Forelimb muscle (tissue), 1 donor: Measurements from ENCODE around the gene EML1. TPM values are rescaled to one million over a fixed set of nuclear protein-coding genes. Genes with fewer than 3 reads are reported as not detected.
"Not testable (repeated sequence)": the region's sequence is repeated elsewhere in the genome, so short reads cannot be mapped to it uniquely, and the experiment has no call there.

Source experiments
- DNase-seq: peaks from one replicate; pipeline ENCODE4 v3.0.0-alpha.2; 2013; ENCODE audit warnings: low read depth
- polyA plus RNA-seq: library from polyadenylated mRNA; unstranded; fragments of 120-200 nt; gene quantifications from one replicate; pipeline ENCODE4 v1.2.1, GENCODE V29; 2013; ENCODE audit not compliant: insufficient read length

EML1 gene
- polyA plus RNA-seq, 1 donor = 39.5 TPM

DNA sequence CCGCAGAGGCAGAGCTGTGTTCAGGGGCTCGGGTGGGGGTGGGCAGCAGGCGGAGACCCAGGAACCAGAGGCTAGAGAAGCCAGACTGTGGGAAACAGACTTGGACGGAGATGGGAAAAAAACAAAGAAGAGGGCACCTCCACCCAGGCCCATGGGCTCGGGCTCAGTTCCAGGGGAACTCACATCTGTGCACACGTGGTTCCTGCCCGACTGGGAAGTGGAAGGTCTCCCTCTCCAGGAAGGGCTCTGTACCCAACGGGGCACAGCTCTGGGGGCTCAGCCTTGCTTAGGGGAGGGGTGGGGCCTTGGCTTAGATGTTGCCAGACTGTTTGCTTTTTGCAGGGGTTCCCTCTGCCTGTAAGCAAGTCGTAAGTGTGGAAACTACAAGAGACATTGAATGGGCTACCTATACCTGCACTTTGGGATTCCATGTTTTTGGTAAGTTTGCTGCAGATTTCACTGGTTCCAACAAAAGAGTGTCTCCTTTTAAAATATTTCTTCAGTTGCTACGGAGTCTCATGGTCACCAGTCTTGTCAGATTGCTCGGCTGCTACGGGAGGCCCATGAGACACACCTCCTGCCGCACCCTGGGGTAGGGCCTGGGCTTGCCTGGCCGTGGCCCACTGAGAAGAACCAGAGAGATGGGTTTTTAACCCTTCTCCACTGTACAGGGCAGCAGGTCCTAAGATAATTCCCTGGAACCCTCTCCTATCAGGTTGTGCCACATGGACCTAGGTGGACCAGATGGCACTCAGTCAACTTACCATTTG, 144.4 kb downstream of the EML1 start:
- DNase-seq = no peak

DNA sequence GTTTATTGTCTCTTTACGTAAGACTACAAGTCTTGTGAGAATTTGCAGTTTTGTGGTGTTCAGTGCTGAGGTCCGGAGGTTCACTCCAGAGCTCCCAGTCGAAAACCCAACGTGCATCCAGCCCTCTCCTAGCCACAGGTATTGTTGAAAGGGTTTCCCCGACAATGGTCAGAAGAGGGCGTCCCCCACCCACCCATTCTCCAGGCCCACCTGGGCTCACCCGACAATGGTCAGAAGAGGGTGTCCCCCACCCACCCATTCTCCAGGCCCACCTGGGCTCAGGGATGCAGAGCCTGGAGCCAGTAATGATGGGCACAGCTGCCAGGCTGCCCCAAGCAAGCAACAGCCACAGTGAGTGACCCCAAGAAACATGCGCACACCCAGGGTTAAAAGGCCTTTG, 145.2 kb downstream of the EML1 start:
- no peak for DNase-seq

DNA sequence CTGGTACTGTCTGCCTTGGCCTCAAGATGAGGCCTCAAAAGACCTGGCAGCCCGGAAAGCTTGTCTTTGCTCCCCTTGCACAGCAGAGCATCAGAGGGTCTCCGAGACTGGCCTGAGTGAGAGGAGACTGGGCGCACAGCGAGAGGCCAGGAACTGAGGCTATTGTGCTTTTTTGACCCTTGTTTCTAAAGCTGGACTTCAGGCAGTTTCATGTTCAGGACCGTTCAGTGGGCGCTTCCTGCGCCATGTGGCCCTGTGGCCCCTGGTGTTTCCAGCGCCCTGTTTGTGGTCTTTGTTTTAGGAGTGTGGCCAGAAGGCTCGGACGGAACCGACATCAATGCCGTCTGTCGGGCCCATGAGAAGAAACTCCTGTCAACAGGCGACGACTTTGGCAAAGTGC, 145.7 kb downstream of the EML1 start:
- no peak for DNase-seq

DNA sequence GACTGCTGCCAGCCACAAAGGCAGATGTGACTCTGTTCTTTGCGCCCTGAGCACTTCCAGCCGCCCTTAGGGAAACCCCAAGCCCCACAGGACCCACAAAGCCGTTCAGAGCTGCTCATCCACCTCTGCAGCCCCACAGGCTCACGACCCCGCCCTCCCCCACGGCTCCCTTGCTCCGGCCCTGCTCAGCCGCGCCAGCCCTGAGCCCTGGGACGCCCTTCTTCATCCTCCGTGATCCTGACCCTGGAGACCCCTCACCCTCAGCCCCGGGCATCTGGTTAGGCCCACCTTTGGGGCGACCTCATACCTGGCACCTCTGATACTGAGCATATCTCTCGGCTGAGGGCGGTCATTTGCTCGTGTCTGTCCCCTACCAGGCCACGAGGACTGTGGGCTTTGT, 146.2 kb downstream of the EML1 start:
- DNase-seq = no peak

DNA sequence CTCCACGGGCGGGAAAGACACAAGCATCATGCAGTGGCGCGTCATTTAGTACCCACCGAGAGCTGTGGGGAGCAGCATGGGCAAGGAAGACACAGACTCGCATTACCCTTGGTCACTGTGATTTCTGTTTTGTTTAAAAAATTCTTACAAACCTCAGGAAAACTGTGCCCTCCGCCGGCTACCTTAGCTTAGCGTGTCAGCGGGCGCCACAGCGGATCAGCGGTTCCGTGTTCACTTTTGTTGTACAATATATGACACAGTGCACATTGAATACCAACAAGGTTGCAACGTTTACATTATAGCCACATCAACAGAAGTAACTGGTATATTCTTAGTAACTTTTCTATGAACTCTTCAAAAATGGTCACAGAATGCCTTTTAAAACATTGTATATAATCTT, 146.9 kb downstream of the EML1 start:
- no peak for DNase-seq

DNA sequence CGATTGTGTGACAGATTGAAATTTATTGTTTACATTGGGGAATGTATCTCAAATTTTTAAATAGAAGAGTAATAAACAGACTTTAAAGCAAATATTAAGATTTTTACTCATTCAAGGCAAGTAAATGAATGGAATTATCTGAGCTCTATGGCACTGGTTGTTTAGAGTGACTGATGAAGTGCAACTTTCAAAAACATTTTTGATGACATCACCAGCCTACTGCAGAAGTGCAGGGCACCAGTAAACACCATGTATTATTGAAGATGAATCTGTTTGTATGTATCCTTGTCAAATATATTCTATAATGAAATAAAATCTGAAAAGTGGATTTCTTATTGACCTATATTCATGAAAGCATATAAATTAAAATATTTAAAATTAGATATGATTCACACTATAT, 148.0 kb downstream of the EML1 start:
- DNase-seq = no peak

DNA sequence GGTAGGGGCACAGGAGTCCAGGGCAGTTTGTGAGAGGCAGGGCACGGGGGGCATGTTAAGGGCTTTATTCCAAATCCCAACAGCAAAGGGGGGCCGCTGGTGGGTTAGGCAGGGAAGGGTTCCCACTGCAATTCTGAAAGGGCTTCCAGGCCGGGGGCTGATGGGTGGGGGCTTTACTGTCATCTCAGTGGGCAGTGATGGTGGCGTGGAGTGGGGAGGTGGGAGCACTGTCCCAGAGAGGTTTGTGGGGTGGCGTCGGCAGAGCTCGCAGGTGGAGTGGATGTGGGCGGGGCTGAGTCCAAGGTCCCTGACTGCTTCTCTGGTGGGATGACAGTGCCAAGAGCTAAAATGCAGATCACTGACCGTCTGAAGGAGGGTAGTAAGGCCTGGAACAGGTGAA, 150.4 kb downstream of the EML1 start:
- no peak for DNase-seq

DNA sequence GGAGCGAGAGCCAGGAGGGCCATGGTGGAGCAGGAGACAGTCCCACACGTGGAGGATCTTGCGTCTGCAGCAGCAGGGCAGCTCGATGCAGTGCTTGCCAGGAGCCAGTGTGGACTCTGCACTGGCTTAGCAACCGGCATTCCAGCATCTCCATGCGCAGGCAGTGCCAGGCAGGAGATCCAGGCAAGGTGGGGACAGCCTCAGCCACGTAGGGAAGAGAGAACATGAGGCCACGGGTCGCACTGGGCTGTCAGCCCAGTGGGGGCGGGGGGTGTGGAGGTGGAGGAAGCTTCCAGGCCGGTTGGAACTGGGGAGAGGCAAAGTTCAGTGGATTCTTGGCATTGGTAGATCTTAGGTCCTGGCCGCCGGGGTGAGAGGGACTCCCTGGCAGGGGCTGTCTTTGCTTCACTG, 151.0 kb downstream of the EML1 start:
- no peak for DNase-seq

DNA sequence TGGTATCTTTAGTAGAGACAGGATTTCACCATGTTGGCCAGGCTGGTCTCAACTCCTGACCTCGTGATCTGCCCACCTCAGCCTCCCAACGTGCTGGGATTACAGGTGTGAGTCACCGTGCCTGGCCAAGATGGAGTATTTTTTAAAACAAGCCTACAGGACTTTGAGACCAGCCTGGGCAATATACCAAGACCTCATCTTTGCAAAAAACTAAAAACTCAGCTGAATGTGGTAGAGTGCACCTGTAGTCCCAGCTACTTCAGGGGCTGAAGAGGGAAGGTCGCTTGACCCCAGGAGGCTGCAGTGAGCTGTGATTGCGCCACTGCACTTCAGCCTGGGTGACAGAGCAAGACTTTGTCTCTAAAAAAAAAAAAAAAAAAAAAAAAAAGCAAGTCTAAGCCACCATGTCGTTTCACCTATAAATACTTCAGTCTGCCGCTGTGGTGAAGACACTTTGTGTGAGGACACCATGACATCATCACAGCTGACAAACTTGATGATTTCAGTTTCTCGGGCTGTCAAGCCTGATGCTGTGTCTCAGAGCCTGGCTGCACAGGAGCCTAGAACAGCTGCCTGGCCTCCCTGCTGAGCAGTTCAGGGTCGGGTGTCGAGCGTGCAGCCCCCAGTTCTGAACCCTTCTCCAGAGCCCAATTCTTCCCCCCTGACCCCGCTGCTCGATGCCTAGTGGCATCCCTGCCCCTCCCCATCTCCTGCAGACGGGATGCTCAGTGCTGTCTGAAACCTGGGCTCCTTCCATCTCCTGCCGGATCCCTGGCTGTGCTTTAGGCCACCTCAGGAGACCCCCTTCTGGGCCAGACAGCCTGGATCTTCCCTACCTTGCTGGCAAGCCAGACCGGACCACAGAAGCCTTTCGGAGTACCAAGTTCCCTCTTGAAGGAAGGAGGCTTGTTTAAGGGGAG, 152.8 kb downstream of the EML1 start:
- DNase-seq = no peak

DNA sequence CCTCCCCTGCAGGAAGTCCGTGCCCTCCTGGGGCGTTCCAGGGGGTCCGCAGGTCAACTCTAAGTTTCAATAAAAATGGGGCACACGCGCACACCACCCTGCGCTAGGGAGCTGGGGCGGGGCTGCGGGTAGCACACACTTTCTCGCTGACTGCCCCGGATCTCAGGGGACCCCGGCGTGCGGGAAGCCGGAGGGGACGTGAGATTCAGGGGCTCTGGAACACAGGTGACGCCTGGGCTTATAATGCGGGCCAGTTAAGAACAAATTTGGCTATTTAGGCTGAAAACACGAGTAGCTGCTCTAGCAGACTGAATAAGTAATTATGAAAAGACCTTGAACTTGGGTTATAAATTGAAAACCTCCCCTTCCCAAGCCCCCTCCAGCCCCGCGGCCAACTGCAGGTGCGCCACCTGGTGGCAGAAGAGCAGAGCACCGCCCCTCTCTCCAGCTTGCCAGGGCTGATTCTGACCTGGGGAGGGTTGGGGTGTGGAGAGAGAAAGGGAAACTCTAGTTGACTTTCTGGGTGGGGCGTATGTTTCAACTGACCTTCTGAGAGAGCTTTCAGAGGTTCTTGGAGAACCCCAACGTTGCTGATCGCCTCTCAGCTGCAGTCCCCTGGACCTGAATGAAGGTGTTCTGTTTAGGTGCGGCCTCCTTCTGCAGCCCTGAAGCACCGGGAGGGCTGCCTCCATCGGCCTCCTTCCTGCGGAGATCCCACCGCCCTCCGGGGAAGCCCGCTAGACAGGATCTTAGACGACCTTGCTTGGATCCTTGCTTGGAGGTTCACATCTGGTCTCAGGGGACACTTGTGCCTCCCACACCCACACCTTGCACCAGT, 153.7 kb downstream of the EML1 start:
- DNase-seq = no peak

DNA sequence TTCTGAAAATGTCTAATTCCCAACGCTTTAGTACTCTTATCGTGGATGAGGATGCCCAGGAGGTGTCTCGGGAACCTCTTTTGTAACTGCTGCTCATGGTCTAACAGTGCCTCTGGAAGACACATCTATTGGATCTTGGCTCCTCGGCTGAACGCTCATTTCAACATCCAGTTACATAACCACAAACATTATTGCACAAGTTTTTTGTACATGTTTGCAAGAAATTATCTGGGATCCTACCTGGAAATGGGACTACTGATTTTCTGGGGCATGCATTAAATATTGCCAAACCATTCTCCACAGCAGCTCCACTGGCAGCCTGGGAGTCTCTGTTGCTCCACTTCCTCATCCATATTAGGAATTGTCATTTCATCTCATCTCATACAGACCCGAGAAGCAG, 154.5 kb downstream of the EML1 start:
- no peak for DNase-seq

DNA sequence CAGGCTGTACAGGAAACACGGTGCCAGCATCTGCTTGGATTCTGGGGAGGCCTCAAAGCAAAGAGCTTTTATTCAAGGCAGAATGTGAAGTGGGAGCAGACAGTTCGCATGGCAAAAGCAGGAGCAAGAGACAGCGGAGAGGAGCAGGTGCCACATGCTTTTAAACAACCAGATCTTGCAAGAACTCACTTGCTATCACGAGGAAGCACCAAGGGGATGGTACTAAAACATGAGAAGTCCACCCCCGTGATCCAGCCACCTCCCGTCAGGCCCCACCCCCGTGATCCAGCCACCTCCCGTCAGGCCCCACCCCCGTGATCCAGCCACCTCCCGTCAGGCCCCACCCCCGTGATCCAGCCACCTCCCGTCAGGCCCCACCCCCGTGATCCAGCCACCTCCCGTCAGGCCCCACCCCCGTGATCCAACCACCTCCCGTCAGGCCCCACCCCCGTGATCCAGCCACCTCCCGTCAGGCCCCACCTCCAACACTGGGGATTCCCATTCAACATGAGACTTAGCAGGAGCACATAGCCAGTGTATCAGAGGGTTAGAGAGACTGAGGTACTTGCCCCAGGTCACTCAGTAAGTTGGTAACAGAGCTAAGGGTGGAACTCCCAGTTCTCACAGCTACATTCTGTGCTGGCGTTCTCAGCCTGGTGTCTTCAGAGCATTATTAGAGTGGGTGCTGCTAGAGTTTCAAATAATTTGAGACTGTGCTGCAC, 156.0 kb downstream of the EML1 start:
- not testable (repeated sequence) for DNase-seq

DNA sequence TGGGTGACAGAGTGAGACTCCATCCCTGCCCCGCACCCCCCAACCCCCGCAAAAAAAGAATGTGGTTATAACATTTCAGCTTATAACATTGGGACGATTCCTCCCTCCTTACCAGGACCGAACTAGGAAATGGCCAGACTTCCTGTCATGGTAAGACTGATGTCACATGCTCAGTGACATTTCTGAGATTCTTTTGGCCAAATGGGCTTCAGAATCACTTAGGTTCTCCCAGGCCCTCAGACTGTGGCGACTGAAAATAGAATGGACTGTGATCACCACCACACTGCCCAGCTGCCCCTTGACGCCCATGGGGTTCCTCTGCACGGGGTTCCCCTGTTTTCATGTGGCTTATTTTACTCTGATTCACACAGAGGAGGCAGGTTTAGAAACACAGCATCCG, 157.0 kb downstream of the EML1 start:
- DNase-seq = no peak

DNA sequence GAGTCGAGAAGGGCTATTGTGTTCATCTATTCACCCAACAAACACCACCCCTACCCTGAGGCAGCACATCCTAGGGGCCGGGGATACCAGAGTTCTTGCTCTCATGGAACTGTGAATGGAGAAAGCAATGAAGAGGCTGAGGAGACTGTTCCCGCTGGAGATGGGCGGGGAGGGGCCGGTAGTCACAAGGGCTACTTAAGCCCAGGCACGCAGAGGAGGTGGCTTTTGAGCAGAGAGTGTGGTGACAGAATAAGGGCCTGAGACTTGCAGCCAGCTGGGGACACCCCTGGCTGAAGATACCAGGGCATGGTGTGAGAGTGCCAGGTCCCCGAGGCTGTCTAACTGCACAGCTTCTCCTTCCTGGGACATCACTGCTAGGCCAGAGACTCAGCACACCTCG, 157.9 kb downstream of the EML1 start:
- no peak for DNase-seq

DNA sequence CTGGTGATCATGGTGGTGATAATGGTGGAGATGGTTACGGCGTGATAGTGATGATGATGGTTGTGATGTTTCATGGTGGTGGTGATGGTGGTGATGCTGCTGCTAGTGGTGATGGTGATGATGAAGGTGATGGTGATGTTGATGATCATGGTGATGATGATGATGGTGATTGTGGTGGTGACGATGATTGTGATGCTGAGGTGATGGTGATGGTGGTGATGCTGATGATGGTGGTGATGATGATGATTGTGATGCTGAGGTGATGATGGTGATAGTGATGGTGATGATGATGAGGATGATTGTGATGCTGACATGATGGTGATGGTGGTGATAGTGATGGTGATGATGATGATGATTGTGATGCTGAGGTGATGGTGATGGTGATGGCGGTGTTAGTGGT, 158.8 kb downstream of the EML1 start:
- no peak for DNase-seq

DNA sequence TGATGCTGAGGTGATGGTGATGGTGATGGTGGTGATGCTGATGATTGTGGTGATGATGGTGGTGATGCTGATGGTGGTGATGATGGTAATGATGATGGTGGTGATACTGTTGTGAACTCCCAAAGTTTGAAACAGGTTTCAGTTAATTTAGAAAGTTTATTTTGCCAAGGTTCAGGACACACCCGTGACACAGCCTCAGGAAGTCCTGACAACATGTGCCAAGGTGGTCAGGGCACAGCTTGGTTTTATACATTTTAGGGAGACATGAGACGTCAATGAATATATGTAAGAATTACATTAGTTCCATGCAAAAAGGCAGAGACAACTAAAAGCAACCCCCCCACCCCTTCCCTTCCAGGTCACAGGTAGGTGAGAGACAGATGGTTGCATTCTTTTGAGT, 159.2 kb downstream of the EML1 start:
- DNase-seq = no peak

DNA sequence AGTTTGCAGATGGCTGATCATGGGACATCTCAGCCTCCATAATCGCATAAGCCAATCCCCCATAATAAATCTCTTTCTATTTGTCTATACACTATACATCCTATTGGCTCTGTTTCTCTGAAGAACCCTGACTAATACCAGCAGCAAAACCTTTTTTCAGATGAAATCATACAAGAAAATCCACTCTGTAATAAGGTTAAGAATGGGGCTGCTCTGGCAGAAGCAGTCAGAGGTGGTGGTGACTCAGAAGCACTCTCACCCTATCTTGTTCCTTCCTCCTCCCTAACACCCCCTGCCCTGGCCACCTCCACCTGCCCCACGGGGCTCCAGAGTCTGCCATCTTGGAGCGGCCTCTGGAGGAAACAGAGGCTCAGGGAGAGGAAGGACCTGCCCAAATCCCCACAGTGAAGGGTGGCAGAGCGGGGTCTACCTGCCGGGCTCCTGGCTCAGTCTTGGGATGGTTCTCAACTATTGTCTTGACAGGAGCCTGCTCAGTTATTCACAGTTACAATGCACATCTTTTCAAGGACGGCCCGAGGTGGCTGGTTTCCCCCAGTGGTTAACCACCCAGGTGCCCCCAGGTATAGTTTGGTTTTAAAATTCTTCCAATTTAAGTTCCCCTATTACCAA, 162.7 kb downstream of the EML1 start:
- DNase-seq = no peak

DNA sequence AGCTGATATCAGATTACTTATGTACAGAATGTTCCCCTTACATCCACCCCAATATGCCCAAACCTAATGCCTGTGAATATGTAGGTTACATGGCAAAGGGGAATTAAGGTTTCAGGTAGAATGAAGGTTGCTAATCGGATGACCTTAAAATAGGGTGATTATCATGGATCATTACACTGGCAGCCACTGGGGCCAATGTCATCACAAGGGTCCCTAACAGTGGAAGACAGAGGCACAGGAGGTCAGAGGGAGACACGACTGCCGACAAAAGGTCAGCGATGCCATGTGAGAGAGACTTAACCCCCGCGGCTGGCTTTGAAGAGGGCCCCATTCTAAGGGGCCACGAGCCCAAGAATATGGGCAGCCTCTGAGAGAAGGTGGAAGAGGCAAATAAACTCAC, 165.2 kb downstream of the EML1 start:
- DNase-seq = no peak

DNA sequence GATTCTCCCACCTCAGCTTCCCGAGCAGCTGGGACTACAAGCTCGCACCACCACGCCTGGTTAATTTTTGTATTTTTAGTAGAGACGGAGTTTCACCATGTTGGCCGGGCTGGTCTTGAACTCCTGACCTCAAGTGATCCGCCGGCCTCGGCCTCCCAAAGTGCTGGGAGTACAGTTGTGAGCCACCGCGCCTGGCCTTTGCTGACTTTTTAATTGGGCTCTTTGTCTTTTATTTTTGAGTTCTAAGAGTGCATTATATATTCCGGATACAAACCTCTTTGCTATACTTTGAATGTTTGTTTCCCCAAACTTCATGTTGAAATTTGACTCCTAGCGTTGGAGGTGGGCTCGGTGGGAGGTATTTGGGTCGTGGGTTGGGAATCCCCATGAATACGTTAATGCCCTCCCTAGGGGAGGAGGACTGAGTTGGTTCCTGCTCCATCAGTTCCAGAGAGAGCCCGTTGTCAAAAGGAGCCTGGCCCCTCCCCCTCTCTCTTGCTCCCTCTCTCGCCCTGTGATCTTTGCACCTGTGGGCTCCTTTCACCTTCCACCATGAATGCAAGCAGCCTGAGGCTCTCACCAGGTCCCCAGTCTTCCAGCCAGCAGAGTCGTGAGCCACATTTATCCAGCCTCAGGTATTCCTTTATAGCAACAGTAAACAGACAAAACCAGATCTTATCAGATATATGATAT, 168.8 kb downstream of the EML1 start:
- DNase-seq = no peak

DNA sequence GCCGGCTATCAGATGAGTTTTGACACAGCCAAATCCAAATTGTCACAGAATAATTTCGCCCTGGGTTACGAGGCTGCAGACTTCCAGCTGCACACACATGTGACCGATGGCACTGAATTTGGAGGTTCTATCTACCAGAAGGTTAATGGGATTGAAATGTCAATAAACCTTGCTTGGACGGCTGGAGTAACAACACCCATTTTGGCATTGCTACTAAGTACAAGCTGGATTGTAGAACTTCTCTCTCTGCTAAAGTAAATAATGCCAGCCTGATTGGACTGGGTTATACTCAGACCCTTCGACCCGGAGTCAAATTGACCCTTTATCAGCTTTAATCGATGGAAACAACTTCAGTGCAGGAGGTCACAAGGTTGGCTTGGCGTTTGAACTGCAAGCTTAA, 171.8 kb downstream of the EML1 start:
- no peak for DNase-seq
